NB4 (cell line): ENCODE data around the gene SNED1.
A peak's percentile ranks its signal among the peaks of the same experiment; 100 is the strongest.

Experiments
- DNase-seq: peaks from one replicate; pipeline ENCODE4 v3.0.0; 2010; ENCODE audit warnings: low read depth
- H3K4me3 ChIP-seq: one replicate; pipeline ENCODE4 v1.5.1; 2011; ENCODE audit warnings: mild to moderate bottlenecking, low read depth, low read length, moderate library complexity
- MYC ChIP-seq: IDR thresholded peaks from 2 replicates; pipeline ENCODE4 v1.6.1; 2011; ENCODE audit warnings: low read depth, low read length
- POLR2A ChIP-seq: IDR thresholded peaks from 2 replicates; pipeline ENCODE4 v1.6.1; 2011; ENCODE audit warnings: mild to moderate bottlenecking; ENCODE audit not compliant: insufficient read length; ENCODE audit errors: extremely low read depth
- TF ChIP-seq, protein P1 (sequence below): IDR thresholded peaks from 2 replicates; pipeline ENCODE4 v1.6.1; 2011; ENCODE audit warnings: low read depth, low read length
- TF ChIP-seq, protein P2 (sequence below): IDR thresholded peaks from one replicate; pipeline ENCODE4 v1.5.1; 2012; ENCODE audit warnings: low read depth, low read length

Gene SNED1

DNA sequence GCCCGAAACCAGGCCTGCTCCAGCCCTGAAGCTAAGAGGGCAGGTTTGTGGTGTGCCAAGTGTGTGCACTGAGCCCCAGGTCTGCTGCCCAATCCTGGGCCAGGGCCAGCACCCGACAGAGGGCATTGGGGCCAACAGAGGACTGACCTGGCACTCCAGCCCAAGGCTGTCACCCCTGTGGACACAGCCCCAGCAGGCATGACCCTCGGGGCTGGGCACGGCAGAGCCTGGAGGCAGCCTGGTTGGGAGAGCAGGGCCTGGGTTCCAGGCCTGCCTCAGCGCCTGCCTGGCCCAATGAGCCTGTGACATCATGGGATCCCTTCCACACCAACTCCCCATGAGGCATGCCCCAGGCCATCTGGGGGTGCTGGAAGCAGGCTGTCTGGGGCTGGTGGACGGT lies 10.8 kb upstream of the SNED1 start:
- TF ChIP-seq, protein P1, sequence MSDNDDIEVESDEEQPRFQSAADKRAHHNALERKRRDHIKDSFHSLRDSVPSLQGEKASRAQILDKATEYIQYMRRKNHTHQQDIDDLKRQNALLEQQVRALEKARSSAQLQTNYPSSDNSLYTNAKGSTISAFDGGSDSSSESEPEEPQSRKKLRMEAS, result no peak
- TF ChIP-seq, protein P2, sequence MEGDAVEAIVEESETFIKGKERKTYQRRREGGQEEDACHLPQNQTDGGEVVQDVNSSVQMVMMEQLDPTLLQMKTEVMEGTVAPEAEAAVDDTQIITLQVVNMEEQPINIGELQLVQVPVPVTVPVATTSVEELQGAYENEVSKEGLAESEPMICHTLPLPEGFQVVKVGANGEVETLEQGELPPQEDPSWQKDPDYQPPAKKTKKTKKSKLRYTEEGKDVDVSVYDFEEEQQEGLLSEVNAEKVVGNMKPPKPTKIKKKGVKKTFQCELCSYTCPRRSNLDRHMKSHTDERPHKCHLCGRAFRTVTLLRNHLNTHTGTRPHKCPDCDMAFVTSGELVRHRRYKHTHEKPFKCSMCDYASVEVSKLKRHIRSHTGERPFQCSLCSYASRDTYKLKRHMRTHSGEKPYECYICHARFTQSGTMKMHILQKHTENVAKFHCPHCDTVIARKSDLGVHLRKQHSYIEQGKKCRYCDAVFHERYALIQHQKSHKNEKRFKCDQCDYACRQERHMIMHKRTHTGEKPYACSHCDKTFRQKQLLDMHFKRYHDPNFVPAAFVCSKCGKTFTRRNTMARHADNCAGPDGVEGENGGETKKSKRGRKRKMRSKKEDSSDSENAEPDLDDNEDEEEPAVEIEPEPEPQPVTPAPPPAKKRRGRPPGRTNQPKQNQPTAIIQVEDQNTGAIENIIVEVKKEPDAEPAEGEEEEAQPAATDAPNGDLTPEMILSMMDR, result no peak
- TF ChIP-seq MYC (no peak), POLR2A (no peak)
- H3K4me3 ChIP-seq, result no peak overlapping the region
- DNase-seq, result no peak

DNA sequence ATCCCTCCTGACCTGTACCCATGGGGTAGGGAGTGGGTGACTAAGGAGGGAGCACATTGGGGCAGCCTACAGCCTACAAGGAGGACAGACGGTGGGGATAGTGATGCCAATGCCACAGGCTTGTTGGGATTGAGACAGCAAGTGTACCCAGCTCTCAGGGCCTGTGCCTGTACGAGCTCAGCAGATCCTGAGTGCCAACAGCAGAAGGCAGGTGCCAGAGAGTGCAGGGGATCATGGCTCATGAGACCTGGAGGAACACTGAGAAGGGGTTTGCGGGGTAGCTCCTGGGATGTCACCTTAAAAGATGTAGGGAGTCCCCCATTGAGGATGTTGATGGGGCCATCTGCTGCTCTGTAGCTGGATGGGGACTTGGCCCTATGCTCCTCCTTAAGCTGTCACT lies 10.3 kb upstream of the SNED1 start:
- no peak overlapping the region for H3K4me3 ChIP-seq
- TF ChIP-seq, protein P2, result no peak
- TF ChIP-seq, protein P1, result no peak
- TF ChIP-seq MYC (no peak), POLR2A (no peak)
- no peak for DNase-seq

DNA sequence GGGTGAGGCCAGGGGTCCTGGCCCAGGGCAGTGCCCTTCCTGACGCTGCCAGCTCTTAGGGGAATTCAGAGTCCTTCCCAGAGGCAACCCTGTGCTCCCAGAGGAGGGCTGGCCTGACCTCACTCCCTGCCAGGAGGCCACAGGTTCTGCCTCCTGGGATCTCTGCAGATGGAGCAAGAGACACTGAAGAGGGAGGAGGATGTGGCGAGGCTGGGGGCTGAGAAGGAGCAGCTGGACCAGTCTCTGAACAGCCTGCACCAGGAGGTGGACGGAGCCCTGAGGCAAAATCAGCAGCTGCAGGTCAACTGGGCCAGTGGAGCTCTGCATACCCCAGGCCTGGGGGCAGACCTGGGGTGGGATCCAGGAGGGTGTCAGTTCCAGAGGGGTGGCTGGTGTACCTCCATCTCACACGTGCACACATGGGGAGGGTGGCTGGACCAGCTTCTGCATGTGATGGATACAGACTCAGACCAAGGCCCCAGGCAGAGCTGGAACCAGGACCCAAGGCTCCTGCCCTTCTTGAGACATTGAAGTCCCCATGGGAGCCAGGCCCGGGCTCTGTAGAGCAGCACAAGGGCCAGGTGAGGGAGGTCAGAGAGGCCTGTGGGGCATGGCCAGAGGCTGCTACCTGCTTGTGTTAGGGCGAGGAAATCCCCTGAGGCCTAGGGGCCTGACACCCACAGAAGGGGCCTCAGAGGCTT lies 9.7 kb upstream of the SNED1 start:
- H3K4me3 ChIP-seq, result no peak overlapping the region
- no peak for DNase-seq
- TF ChIP-seq POLR2A (no peak), MYC (no peak)
- TF ChIP-seq, protein P1, result no peak
- TF ChIP-seq, protein P2, result no peak

DNA sequence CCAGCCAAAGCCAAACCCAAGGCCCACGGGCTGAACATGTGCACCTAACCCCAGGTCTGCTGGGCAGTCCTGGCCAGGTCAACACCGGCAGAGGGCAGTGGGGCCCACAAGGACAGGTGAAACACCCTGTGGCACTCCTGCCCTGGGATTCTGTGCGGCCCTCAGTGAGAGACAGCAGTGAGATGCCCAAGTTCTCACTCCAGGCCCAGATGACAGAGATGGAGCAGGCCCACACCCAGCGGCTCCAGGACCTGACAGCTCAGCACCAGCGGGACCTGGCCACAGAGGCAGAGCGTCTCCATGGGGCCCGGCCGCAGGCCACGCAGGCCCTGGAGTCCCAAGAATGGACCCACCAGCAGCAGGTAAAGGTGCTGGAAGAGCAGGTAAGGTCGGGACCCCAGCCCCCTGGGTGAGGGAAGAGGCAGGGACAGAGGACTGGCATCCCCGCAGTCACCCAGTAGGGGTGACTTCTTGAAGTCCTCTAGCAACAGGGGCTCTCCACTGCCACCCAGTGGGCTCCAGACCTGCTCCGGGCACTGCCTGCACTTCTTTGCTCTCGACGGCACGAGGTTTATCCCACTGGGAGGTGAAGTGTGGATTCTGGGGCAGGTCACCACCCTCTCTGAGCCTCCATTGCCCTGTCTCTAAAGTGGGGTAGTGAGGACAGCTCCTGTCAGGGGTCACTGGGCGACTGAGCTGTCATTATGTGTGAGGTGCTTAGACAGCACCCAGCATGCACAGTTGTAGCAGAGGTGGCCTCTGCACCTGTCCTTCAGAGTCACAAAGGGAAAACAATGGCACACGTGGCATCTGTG lies 8.8 kb upstream of the SNED1 start:
- DNase-seq, result peak; percentile 66
- H3K4me3 ChIP-seq, result no peak overlapping the region
- TF ChIP-seq, protein P1, result no peak
- TF ChIP-seq, protein P2, result peak; percentile 66

DNA sequence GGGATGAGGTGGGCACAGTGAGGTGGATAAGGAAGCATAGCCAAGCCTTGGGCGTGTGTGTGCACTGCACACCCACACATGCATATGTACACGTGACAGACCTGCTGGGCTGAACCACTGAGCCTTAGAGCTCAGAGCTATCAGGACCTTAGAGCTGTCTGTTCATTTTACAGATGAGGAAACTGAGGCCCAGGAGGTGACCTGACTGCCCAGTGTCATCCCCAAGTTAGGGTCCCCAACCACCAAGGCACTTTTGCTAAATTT lies 8.2 kb upstream of the SNED1 start:
- no peak for TF ChIP-seq POLR2A
- no peak for TF ChIP-seq MYC
- TF ChIP-seq, protein P1, result no peak
- TF ChIP-seq, protein P2, result no peak
- no peak for DNase-seq
- H3K4me3 ChIP-seq, result no peak overlapping the region
